ENCODE measurements around the gene TNS3.

DNA sequence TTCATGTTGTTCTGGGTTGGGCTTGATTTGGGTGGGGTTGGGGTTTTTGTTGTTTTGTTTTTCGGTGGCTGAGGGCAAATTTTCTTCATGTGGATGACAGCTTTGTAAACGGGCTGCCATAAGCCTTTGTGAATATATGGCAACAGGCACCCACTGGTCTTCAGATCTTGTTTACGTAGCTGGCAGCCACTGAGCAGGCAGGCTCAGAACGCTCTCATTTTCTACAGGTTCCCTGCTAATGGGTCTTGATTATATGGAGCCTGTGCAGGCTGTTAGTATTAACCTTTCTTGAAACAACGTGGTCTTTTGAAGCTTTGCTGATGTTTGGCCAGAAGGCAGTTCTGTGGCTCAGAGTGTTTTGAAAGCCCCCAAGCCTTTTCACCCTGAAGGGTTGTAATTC lies 199.7 kb downstream of the TNS3 start:
- no peak for TF ChIP-seq NCOA2 (IDR thresholded peaks at IDR 0.05; ENCODE audit: partially characterized antibody in 2 of 2)
- TF ChIP-seq, protein P1, sequence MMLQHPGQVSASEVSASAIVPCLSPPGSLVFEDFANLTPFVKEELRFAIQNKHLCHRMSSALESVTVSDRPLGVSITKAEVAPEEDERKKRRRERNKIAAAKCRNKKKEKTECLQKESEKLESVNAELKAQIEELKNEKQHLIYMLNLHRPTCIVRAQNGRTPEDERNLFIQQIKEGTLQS (IDR thresholded peaks at IDR 0.05) = no peak
- TF ChIP-seq, protein P1 (CRISPR knock-in tag; conservative IDR thresholded peaks at IDR 0.05) = no peak
- TF ChIP-seq ZNF408 (CRISPR knock-in tag; IDR thresholded peaks at IDR 0.05; ENCODE audit: low read depth) = no peak
- TF ChIP-seq PRPF4 (IDR thresholded peaks at IDR 0.05; ENCODE audit: insufficient read depth, low read depth, low read length, poor library complexity, severe bottlenecking) = no peak
- TF ChIP-seq GTF2F1 (IDR thresholded peaks at IDR 0.05; ENCODE audit: low read depth, low read length) = no peak
- TF ChIP-seq, protein P2, sequence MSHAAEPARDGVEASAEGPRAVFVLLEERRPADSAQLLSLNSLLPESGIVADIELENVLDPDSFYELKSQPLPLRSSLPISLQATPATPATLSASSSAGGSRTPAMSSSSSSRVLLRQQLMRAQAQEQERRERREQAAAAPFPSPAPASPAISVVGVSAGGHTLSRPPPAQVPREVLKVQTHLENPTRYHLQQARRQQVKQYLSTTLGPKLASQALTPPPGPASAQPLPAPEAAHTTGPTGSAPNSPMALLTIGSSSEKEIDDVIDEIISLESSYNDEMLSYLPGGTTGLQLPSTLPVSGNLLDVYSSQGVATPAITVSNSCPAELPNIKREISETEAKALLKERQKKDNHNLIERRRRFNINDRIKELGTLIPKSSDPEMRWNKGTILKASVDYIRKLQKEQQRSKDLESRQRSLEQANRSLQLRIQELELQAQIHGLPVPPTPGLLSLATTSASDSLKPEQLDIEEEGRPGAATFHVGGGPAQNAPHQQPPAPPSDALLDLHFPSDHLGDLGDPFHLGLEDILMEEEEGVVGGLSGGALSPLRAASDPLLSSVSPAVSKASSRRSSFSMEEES (CRISPR knock-in tag; IDR thresholded peaks at IDR 0.05) = no peak
- no peak for TF ChIP-seq SRSF7 (optimal IDR thresholded peaks at IDR 0.05; ENCODE audit: low read depth, low read length)
- TF ChIP-seq SP2 (IDR thresholded peaks at IDR 0.05; ENCODE audit: extremely low read depth, low read depth, low read length, poor library complexity, severe bottlenecking) = no peak
